ENCODE results near the gene IL1A.

DNA sequence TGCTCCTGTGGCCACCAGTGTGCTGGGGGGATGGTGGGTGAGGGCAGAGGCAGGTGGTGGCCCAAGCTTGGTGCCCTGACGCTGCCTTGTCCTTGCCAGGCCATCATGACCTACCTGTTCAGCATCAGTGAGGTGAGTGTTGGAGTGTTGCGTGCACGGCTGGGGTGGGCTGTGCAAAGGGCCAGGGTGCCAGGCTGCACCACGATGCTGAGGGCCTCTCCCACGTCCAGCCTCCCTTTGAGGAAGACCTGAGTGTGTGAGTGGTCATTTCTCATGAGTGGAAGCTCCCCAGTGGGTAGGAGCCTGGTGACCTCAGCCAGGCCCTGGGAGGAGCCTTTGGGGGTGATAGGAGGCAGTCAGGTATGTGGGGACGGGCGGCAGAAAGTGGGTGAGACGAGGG is 60.3 kb downstream of the IL1A start:
- TF ChIP-seq YY1 (IDR thresholded peaks at IDR 0.05; ENCODE audit: insufficient read depth, insufficient read length) (no peak), ZNF274 (IDR thresholded peaks at IDR 0.05; ENCODE audit: low read depth, low read length) (no peak)
